Thyroid gland (tissue), 4 donors: Measurements from ENCODE around the gene AGAP2. TPM values are rescaled to one million over a fixed set of nuclear protein-coding genes. Genes with fewer than 3 reads are reported as not detected.

Experiments
- DNase-seq, 2 donors: peaks; one replicate each; pipeline ENCODE4 v3.0.0-alpha.2; 2019
- H3K27ac ChIP-seq, 3 donors: fragments of 200-600 bp; sonication (generic); 1 replicate in 2 of 3; 2 replicates in 1 of 3; pipeline ENCODE4 v1.5.1; 2016 to 2019; ENCODE audit warnings: mild to moderate bottlenecking in 1 of 3, moderate library complexity in 1 of 3
- H3K27me3 ChIP-seq: fragments of 200-600 bp; sonication (generic); one replicate; pipeline ENCODE4 v1.5.1; 2019
- H3K36me3 ChIP-seq, 2 donors: fragments of 200-600 bp; sonication (generic); one replicate each; pipeline ENCODE4 v1.5.1; 2016 to 2019
- H3K4me1 ChIP-seq, 2 donors: fragments of 200-600 bp; sonication (generic); one replicate each; pipeline ENCODE4 v1.5.1; 2017 to 2019
- H3K4me3 ChIP-seq, 3 donors: fragments of 200-600 bp; sonication (generic); replicated peaks in 1 of 3; 1 replicate in 2 of 3; 2 replicates in 1 of 3; pipeline ENCODE4 v1.5.1; 2016; ENCODE audit warnings: mild to moderate bottlenecking in 1 of 3
- H3K9me3 ChIP-seq: fragments of 200-600 bp; sonication (generic); one replicate; pipeline ENCODE4 v1.5.1; 2017
- POLR2A ChIP-seq, 2 donors: fragments of 450-650 bp; IDR thresholded peaks; one replicate each; pipeline ENCODE4 v1.6.1; 2017; ENCODE audit warnings: antibody characterized with exemption in 2 of 2, mild to moderate bottlenecking in 2 of 2, moderate library complexity in 1 of 2
- WGBS, 2 donors: methylation state at CpG; one replicate each; pipeline ENCODE4 v1.1.5; 2017; 5-methylcytosine and 5-hydroxymethylcytosine counted together
- intact Hi-C: fragments of 100-400 bp; cut with DNase I; formaldehyde crosslinking; loops from one replicate; pipeline ENCODE4 v1.15.1; 2023
- total RNA-seq, 4 donors: library from RNA; depleted of rRNA; stranded (reverse); fragments of >200 nt; gene quantifications; one replicate each; pipeline ENCODE4 v1.2.3, GENCODE V29; 2016
- TF ChIP-seq, protein P1 (sequence below), 6 experiments: fragments of 200-600 bp in 3 of 6; fragments of 450-650 bp in 3 of 6; sonication (generic) in 3 of 6; IDR thresholded peaks; one replicate each; pipeline ENCODE4 v1.5.1; 2016 to 2019; ENCODE audit warnings: antibody characterized with exemption in 6 of 6, mild to moderate bottlenecking in 2 of 6, inconsistent platforms in 1 of 6, moderate library complexity in 1 of 6

The AGAP2 gene
- total RNA-seq = 1 to 10 TPM in 1 of 4 donors, under 1 TPM in 3; 0.45 to 1.3 (median 0.80) TPM

- peaks cover 40% of the 10 kb centered on the region for H3K27me3 ChIP-seq
- WGBS, 2 donors = 9 to 20% methylated on average over 29 to 32 of the region's 36 CpGs
- intact Hi-C loops = no loop called here
These were observed at the start of gene AGAP2 for GRCh38 chr12:57738661-57739237. Gene AGAP2, minus strand, starts transcription at chr12:57738742. Its CDS starts 496 bp downstream, at chr12:57738246.

GRCh38 chr12:57783861-57784260, 45.3 kb upstream of the AGAP2 start:
- Histone ChIP-seq H3K4me1 (peaks cover 11 to 34% of the 10 kb centered on the region in 2 donors), H3K4me3 (no peak overlapping the region), H3K9me3 (no peaks in the 10 kb centered on the region), H3K27me3 (no peaks in the 10 kb centered on the region), H3K36me3 (peaks cover 0 to 15% of the 10 kb centered on the region in 2 donors), H3K27ac (no peak overlapping the region)
- no peak for DNase-seq
- 92 to 95% methylated on average over 11 of the region's 11 CpGs for WGBS, 2 donors
- intact Hi-C loops = loop anchor here (5.0 kb wide), 1 partner anchor 113 kb away; no protein-coding TSS in a partner anchor
- TF ChIP-seq, protein P1, sequence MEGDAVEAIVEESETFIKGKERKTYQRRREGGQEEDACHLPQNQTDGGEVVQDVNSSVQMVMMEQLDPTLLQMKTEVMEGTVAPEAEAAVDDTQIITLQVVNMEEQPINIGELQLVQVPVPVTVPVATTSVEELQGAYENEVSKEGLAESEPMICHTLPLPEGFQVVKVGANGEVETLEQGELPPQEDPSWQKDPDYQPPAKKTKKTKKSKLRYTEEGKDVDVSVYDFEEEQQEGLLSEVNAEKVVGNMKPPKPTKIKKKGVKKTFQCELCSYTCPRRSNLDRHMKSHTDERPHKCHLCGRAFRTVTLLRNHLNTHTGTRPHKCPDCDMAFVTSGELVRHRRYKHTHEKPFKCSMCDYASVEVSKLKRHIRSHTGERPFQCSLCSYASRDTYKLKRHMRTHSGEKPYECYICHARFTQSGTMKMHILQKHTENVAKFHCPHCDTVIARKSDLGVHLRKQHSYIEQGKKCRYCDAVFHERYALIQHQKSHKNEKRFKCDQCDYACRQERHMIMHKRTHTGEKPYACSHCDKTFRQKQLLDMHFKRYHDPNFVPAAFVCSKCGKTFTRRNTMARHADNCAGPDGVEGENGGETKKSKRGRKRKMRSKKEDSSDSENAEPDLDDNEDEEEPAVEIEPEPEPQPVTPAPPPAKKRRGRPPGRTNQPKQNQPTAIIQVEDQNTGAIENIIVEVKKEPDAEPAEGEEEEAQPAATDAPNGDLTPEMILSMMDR (IDR thresholded peaks at IDR 0.05) = no peak
- TF ChIP-seq POLR2A (IDR thresholded peaks at IDR 0.05) = no peak

More at GRCh38 chr12:57738661-57739237, at the start of gene AGAP2:
- Histone ChIP-seq H3K9me3 (no peaks in the 10 kb centered on the region), H3K4me1 (peaks cover 11 to 36% of the 10 kb centered on the region in 2 donors), H3K36me3 (no peaks in the 10 kb centered on the region), H3K4me3 (peak within 1 kb of the TSS in 1 of 3 donors; percentile 29), H3K27ac (no peak within 1 kb of the TSS)
- TF ChIP-seq, protein P1 (IDR thresholded peaks at IDR 0.05) = no peak
- TF ChIP-seq POLR2A (IDR thresholded peaks at IDR 0.05) = no peak
- no peak for DNase-seq

DNA sequence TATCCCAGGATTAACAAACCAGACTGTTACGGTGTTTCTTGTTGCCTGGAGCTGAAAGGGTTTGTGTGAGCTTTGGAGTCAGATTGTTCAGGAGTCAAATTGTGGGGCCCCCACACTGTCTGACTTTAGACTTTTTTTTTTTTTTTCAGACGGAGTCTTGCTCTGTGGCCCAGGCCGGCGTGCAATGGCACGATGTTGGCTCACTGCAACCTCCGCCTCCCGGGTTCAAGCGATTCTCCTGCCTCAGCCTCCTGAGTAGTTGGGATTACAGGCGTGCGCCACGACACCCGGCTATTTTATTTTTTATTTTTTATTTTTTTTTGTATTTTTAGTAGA, 44.9 kb upstream of the AGAP2 start:
- Histone ChIP-seq H3K9me3 (no peaks in the 10 kb centered on the region), H3K27ac (no peak overlapping the region), H3K27me3 (no peaks in the 10 kb centered on the region), H3K36me3 (peaks cover 0 to 15% of the 10 kb centered on the region in 2 donors), H3K4me3 (peak overlapping the region in 1 of 3 donors; percentile 93), H3K4me1 (peaks cover 11 to 37% of the 10 kb centered on the region in 2 donors)
- intact Hi-C loops = loop anchor here (5.0 kb wide), 1 partner anchor 114 kb away; no protein-coding TSS in a partner anchor
- no peak for DNase-seq
- 82 to 85% methylated on average over 12 of the region's 12 CpGs for WGBS, 2 donors
- TF ChIP-seq, protein P1 (IDR thresholded peaks at IDR 0.05) = no peak
- no peak for TF ChIP-seq POLR2A (IDR thresholded peaks at IDR 0.05)

GRCh38 chr12:57782608-57783465, 44.3 kb upstream of the AGAP2 start, which contains the start of gene TSFM:
Gene TSFM, plus strand, starts transcription at chr12:57782787. Its CDS starts 15 bp downstream, at chr12:57782802.
- Histone ChIP-seq H3K4me1 (peaks cover 11 to 37% of the 10 kb centered on the region in 2 donors), H3K9me3 (no peaks in the 10 kb centered on the region), H3K4me3 (peak within 1 kb of the TSS; percentile 84 to 94 (median 93)), H3K27me3 (no peaks in the 10 kb centered on the region), H3K27ac (peak within 1 kb of the TSS in 1 of 3 donors; percentile 64), H3K36me3 (peaks cover 0 to 13% of the 10 kb centered on the region in 2 donors)
- WGBS, 2 donors = 1 to 2% methylated on average over 42 to 45 of the region's 45 CpGs
- DNase-seq = peak; percentile 95 to 98
- intact Hi-C loops = loop anchor here (5.0 kb wide), 1 partner anchor 114 kb away; no protein-coding TSS in a partner anchor
- TF ChIP-seq POLR2A (IDR thresholded peaks at IDR 0.05) = peak in 1 of 2 donors; percentile 47
- TF ChIP-seq, protein P1 (IDR thresholded peaks at IDR 0.05) = peak; percentile 79 to 96 (median 92)
